A549 (cell line): ENCODE results near the gene MPC1L. TPM values are rescaled to one million over a fixed set of nuclear protein-coding genes. Genes with fewer than 3 reads are reported as not detected.
"Not testable (repeated sequence)": the region's sequence is repeated elsewhere in the genome, so short reads cannot be mapped to it uniquely, and the experiment has no call there.

Experiments
- ATAC-seq, 2 experiments: fragments of 200-7000 bp in 1 of 2; fragments of >200 bp in 1 of 2; cut with Nextera tagmentation in 1 of 2; cut with Tn5 transposase in 1 of 2; 3 replicates each; pipeline versions ENCODE4 v1.8.0 to v1.9.1; 2018 to 2020; ENCODE audit warnings: mild to moderate bottlenecking in 1 of 2, moderate library complexity in 1 of 2
- CTCF ChIA-PET: fragments of 300-600 bp; sonication (Branson Sonifier 250); formaldehyde crosslinking; extraction: SDS; loops from one replicate; lab custom pipeline; 2021; ENCODE audit warnings: antibody characterized with exemption, inconsistent platforms; lab: Yijun Ruan, JAX
- POLR2A ChIA-PET: fragments of 350-600 bp; formaldehyde crosslinking; extraction: SDS; loops from one replicate; lab custom pipeline; 2021; ENCODE audit warnings: antibody characterized with exemption, inconsistent platforms; lab: Yijun Ruan, JAX
- DNase-seq, 2 experiments: peaks; one replicate each; pipeline versions ENCODE4 v3.0.0 to v3.0.0-alpha.2; 2011 to 2016; ENCODE audit warnings: low read depth in 1 of 2, low spot score in 1 of 2
- FAIRE-seq: peaks from 2 replicates; lab custom pipeline; 2011; peaks lifted over from hg19 to GRCh38; lab: Jason Lieb, UNC
- H3K27ac ChIP-seq, 2 experiments: fragments of >200 bp; sonication (Bioruptor Twin); formaldehyde crosslinking; 3 replicates each; pipeline ENCODE4 v1.5.1; 2016 to 2017
- H3K4me1 ChIP-seq: fragments of >200 bp; sonication (Bioruptor Twin); formaldehyde crosslinking; 3 replicates; pipeline ENCODE4 v1.6.1; 2016
- H3K4me2 ChIP-seq: fragments of >200 bp; sonication (Bioruptor Twin); formaldehyde crosslinking; 3 replicates; pipeline ENCODE4 v1.6.1; 2016
- H3K4me3 ChIP-seq: fragments of >200 bp; sonication (Bioruptor Twin); formaldehyde crosslinking; 3 replicates; pipeline ENCODE4 v1.5.1; 2016
- H3K9me3 ChIP-seq: fragments of >200 bp; sonication (Bioruptor Twin); formaldehyde crosslinking; 3 replicates; pipeline ENCODE4 v1.6.1; 2016
- BHLHE40 ChIP-seq: IDR thresholded peaks from 2 replicates; pipeline ENCODE4 v1.6.1; 2012; ENCODE audit warnings: low read depth, low read length, inconsistent platforms
- CHD2 ChIP-seq: fragments of 150-350 bp; IDR thresholded peaks from 2 replicates; pipeline ENCODE4 v1.6.1; 2014; ENCODE audit warnings: low read length; ENCODE audit not compliant: partially characterized antibody
- CHD4 ChIP-seq: fragments of 200-600 bp; sonication (generic); IDR thresholded peaks from 2 replicates; pipeline ENCODE4 v1.6.1; 2016; ENCODE audit warnings: antibody characterized with exemption, mild to moderate bottlenecking, borderline replicate concordance
- EHF ChIP-seq: fragments of 250-450 bp; sonication (Bioruptor Pico); IDR thresholded peaks from 2 replicates; pipeline ENCODE4 v1.5.0; 2020; ENCODE audit warnings: mild to moderate bottlenecking
- EHMT2 ChIP-seq: fragments of 200-600 bp; sonication (generic); IDR thresholded peaks from 2 replicates; pipeline ENCODE4 v1.6.1; 2016; ENCODE audit warnings: antibody characterized with exemption, low read depth, mild to moderate bottlenecking, moderate library complexity
- FOSB ChIP-seq: fragments of 250-450 bp; sonication (Bioruptor Pico); IDR thresholded peaks from 2 replicates; pipeline ENCODE4 v1.5.0; 2020; ENCODE audit warnings: mild to moderate bottlenecking, moderate library complexity
- FOSL2 ChIP-seq, 2 experiments: fragments of 450-650 bp in 1 of 2; fragments of >200 bp in 1 of 2; sonication (Bioruptor Twin) in 1 of 2; formaldehyde crosslinking; IDR thresholded peaks; 2 replicates each; pipeline versions ENCODE4 v1.5.0 to v1.6.1; 2016 to 2020; ENCODE audit warnings: mild to moderate bottlenecking in 1 of 2, moderate library complexity in 1 of 2
- FOXS1 ChIP-seq: fragments of 250-450 bp; sonication (Bioruptor Pico); IDR thresholded peaks from 2 replicates; pipeline ENCODE4 v1.5.0; 2020; ENCODE audit warnings: mild to moderate bottlenecking, moderate library complexity
- HOXB5 ChIP-seq: fragments of 250-450 bp; sonication (Bioruptor Pico); IDR thresholded peaks from 2 replicates; pipeline ENCODE4 v1.5.0; 2020; ENCODE audit warnings: mild to moderate bottlenecking, moderate library complexity
- JUN ChIP-seq, 2 experiments: fragments of >200 bp; sonication (Bioruptor Twin); formaldehyde crosslinking; IDR thresholded peaks; 2 replicates in 1 of 2; 3 replicates in 1 of 2; pipeline ENCODE4 v1.6.1; 2016 to 2017
- POLR2A ChIP-seq: IDR thresholded peaks from 2 replicates; pipeline ENCODE4 v1.6.1; 2012; ENCODE audit warnings: mild to moderate bottlenecking, low read length
- RARB ChIP-seq: fragments of 250-450 bp; sonication (Bioruptor Pico); IDR thresholded peaks from 2 replicates; pipeline ENCODE4 v1.8.0; 2021; ENCODE audit warnings: mild to moderate bottlenecking, moderate library complexity
- RCOR1 ChIP-seq: fragments of 150-350 bp; IDR thresholded peaks from 2 replicates; pipeline ENCODE4 v1.6.1; 2014; ENCODE audit warnings: antibody characterized with exemption, low read length, low read depth
- RFX5 ChIP-seq: fragments of 450-650 bp; IDR thresholded peaks from 2 replicates; pipeline ENCODE4 v1.7.1; 2014; ENCODE audit warnings: antibody characterized with exemption, mild to moderate bottlenecking, moderate library complexity
- ZC3H11A ChIP-seq: fragments of 450-650 bp; IDR thresholded peaks from 2 replicates; pipeline ENCODE4 v1.6.1; 2014; ENCODE audit warnings: antibody characterized with exemption, mild to moderate bottlenecking
- ZFP36 ChIP-seq: fragments of 450-650 bp; IDR thresholded peaks from 2 replicates; pipeline ENCODE4 v1.6.1; 2014; ENCODE audit warnings: borderline replicate concordance; ENCODE audit not compliant: partially characterized antibody
- ZSCAN20 ChIP-seq: fragments of 250-450 bp; sonication (Bioruptor Pico); IDR thresholded peaks from 2 replicates; pipeline ENCODE4 v1.8.0; 2022; ENCODE audit warnings: mild to moderate bottlenecking, moderate library complexity
- whole genome bisulfite sequencing: methylation state at CpG from one replicate; pipeline ENCODE4 v1.1.6; 2017; ENCODE audit errors: missing lambda C conversion rate; 5-methylcytosine and 5-hydroxymethylcytosine counted together
- polyA plus RNA-seq, 4 experiments: library from polyadenylated mRNA; depleted of rRNA in 3 of 4; stranded (reverse); fragments of >200 nt; fragmentation: RNase III in 1 of 4; extraction: RNeasy Plus Mini Kit Qiagen cat#74134 plus additional on column Dnase treatment in 1 of 4; gene quantifications; 2 replicates in 3 of 4; 3 replicates in 1 of 4; pipeline ENCODE4 v1.2.3, GENCODE V29; 2011 to 2017
- TF ChIP-seq, protein P1 (sequence below): IDR thresholded peaks from 2 replicates; pipeline ENCODE4 v1.6.1; 2012
- TF ChIP-seq, protein P2 (sequence below): fragments of 200-600 bp; sonication (generic); IDR thresholded peaks from 2 replicates; pipeline ENCODE4 v1.6.1; 2016; ENCODE audit warnings: antibody characterized with exemption, mild to moderate bottlenecking, moderate library complexity
- TF ChIP-seq, protein P3 (sequence below): IDR thresholded peaks from 2 replicates; pipeline ENCODE4 v1.6.1; 2012; ENCODE audit warnings: low read depth, borderline replicate concordance
- TF ChIP-seq, protein P4 (sequence below): fragments of >200 bp; sonication (Bioruptor Twin); formaldehyde crosslinking; IDR thresholded peaks from 3 replicates; pipeline ENCODE4 v1.6.1; 2016
- TF ChIP-seq, protein P5 (sequence below): fragments of >200 bp; sonication (Bioruptor Twin); formaldehyde crosslinking; IDR thresholded peaks from 2 replicates; pipeline ENCODE4 v1.6.1; 2016

Gene MPC1L
- polyA plus RNA-seq, 2 of the 4 experiments (the other 2 are of a cell fraction) = not detected

DNA sequence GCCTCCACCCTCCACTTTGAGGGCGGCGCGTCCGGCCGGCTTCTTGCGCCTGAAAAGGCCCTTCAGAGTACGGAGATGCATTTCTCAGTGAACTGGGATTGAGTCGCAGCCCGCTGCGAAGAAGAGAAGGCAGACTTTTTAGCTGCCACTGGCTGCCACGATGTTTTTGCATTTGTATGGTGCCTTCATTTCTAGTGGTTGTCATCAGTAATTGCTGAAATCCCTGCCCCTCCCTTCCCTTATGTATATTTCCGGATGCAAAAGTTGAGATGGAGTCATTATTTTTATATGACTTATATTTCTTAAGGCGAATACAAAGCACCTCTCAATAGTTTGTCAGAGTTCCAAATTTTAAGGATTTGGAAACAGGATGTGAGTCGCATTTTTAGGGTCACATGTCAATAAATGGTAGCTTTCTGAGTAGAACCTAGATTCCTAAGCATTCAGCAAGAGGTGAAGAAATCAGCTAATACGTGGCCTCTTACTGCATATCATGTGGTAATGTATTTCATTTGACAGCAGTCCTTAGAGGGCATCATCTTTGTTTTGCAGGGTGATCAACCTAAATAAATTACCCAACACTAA is 41.8 kb upstream of the MPC1L start:
- TF ChIP-seq HOXB5 = no peak
- TF ChIP-seq JUN (IDR thresholded peaks at IDR 0.05) = no peak
- TF ChIP-seq RARB (CRISPR knock-in tag) = no peak
- TF ChIP-seq, protein P1, sequence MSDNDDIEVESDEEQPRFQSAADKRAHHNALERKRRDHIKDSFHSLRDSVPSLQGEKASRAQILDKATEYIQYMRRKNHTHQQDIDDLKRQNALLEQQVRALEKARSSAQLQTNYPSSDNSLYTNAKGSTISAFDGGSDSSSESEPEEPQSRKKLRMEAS = no peak; the same call in 1 of the 2 replicates
- TF ChIP-seq BHLHE40 = no peak
- TF ChIP-seq FOSL2 (IDR thresholded peaks at IDR 0.05) = no peak
- no peak for TF ChIP-seq FOSL2 (CRISPR knock-in tag; IDR thresholded peaks at IDR 0.05)
- TF ChIP-seq ZC3H11A = no peak
- TF ChIP-seq, protein P2, sequence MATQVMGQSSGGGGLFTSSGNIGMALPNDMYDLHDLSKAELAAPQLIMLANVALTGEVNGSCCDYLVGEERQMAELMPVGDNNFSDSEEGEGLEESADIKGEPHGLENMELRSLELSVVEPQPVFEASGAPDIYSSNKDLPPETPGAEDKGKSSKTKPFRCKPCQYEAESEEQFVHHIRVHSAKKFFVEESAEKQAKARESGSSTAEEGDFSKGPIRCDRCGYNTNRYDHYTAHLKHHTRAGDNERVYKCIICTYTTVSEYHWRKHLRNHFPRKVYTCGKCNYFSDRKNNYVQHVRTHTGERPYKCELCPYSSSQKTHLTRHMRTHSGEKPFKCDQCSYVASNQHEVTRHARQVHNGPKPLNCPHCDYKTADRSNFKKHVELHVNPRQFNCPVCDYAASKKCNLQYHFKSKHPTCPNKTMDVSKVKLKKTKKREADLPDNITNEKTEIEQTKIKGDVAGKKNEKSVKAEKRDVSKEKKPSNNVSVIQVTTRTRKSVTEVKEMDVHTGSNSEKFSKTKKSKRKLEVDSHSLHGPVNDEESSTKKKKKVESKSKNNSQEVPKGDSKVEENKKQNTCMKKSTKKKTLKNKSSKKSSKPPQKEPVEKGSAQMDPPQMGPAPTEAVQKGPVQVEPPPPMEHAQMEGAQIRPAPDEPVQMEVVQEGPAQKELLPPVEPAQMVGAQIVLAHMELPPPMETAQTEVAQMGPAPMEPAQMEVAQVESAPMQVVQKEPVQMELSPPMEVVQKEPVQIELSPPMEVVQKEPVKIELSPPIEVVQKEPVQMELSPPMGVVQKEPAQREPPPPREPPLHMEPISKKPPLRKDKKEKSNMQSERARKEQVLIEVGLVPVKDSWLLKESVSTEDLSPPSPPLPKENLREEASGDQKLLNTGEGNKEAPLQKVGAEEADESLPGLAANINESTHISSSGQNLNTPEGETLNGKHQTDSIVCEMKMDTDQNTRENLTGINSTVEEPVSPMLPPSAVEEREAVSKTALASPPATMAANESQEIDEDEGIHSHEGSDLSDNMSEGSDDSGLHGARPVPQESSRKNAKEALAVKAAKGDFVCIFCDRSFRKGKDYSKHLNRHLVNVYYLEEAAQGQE = no peak
- TF ChIP-seq, all 56 proteins: peak for 0

DNA sequence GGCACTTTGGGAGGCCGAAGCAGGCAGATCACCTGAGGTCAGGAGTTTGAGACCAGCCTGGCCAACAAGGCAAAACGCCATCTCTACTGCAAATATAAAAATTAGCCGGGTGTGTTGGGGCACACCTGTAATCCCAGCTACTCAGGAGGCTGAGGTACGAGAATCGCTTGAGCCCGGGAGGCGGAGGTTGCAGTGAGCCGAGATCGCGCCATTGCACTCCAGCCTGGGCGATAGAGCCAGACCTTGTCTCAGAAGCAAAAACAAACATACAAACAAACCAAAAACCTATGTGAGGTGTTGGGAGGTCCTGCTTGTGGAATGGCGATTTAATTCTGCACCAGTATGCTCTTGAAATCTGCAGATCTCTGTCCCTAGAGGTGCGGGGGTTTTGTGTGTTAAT is 41.0 kb upstream of the MPC1L start:
- DNase-seq, FAIRE-seq: not testable (repeated sequence)
- H3K4me2 ChIP-seq = peak overlapping the region; percentile 91

More for the DNA sequence above, 41.8 kb upstream of the MPC1L start:
- H3K27ac ChIP-seq = peak overlapping the region; percentile 80 to 96
- no peaks in the 10 kb centered on the region for H3K9me3 ChIP-seq
- ChIA-PET CTCF (no interaction called here), POLR2A (interaction anchor here (1.0 kb wide), 1 partner anchor 13 kb away, joined by 3 read pairs; no protein-coding TSS in a partner anchor)
- H3K4me1 ChIP-seq = peaks cover 6% of the 10 kb centered on the region; the same call in 2 of the 3 replicates
- FAIRE-seq (no peak), DNase-seq (peak in 1 of 2 experiments; percentile 14), ATAC-seq (peak; percentile 6 to 11; a peak in 2 of 6 replicates)
- WGBS = 4% methylated on average over 9 of the region's 15 CpGs
- peak overlapping the region; percentile 91 for H3K4me2 ChIP-seq
- H3K4me3 ChIP-seq = peak overlapping the region; percentile 87

DNA sequence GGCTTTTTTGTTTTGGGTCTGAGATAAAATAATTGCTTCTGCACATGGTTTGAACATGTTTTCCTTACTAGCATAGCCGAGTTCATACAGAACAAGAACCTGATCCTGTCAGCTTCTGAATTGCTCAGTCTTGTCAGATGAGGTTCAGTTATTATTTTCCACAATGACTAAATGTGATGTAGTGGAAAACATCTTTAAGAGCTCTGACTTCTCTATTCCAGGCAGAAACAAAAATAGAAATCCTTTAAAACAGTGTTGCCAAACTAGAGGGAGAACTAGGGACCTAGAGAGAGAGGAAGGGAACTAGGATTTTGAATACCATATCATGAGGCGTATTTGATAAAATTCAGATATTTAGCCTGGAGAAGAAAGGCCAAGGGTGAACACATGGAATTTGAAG is 40.4 kb upstream of the MPC1L start:
- no peak for DNase-seq
- Histone ChIP-seq H3K4me2 (no peak overlapping the region), H3K9me3 (no peaks in the 10 kb centered on the region), H3K4me1 (peaks cover 12% of the 10 kb centered on the region; the same call in 2 of the 3 replicates), H3K27ac (no peak overlapping the region), H3K4me3 (no peak overlapping the region)
- WGBS = 88% methylated on average over 2 of the region's 2 CpGs
- CTCF ChIA-PET = interaction anchor here (2.0 kb wide), 1 partner anchor 9 kb away, joined by 5 read pairs; no protein-coding TSS in a partner anchor
- FAIRE-seq = no peak
- no peak for ATAC-seq
- POLR2A ChIA-PET = no interaction called here
- no peak for TF ChIP-seq RCOR1
- TF ChIP-seq, protein P3, sequence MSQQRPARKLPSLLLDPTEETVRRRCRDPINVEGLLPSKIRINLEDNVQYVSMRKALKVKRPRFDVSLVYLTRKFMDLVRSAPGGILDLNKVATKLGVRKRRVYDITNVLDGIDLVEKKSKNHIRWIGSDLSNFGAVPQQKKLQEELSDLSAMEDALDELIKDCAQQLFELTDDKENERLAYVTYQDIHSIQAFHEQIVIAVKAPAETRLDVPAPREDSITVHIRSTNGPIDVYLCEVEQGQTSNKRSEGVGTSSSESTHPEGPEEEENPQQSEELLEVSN = no peak
- TF ChIP-seq ZFP36 = no peak
- TF ChIP-seq, protein P4, sequence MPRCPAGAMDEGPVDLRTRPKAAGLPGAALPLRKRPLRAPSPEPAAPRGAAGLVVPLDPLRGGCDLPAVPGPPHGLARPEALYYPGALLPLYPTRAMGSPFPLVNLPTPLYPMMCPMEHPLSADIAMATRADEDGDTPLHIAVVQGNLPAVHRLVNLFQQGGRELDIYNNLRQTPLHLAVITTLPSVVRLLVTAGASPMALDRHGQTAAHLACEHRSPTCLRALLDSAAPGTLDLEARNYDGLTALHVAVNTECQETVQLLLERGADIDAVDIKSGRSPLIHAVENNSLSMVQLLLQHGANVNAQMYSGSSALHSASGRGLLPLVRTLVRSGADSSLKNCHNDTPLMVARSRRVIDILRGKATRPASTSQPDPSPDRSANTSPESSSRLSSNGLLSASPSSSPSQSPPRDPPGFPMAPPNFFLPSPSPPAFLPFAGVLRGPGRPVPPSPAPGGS = no peak
- no peak for TF ChIP-seq EHMT2
- TF ChIP-seq CHD4 = no peak
- no peak for TF ChIP-seq JUN (IDR thresholded peaks at IDR 0.05)
- no peak for TF ChIP-seq POLR2A
- no peak for TF ChIP-seq FOSB
- TF ChIP-seq, protein P5, sequence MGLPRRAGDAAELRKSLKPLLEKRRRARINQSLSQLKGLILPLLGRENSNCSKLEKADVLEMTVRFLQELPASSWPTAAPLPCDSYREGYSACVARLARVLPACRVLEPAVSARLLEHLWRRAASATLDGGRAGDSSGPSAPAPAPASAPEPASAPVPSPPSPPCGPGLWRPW = no peak
- TF ChIP-seq, protein P2 = no peak
- no peak for TF ChIP-seq ZSCAN20
- TF ChIP-seq FOXS1 = no peak
- TF ChIP-seq RFX5 = no peak
- TF ChIP-seq EHF = no peak
- TF ChIP-seq CHD2 = no peak

More for the DNA sequence above, 41.0 kb upstream of the MPC1L start:
- POLR2A ChIA-PET, H3K4me1 ChIP-seq, ATAC-seq, H3K27ac ChIP-seq, H3K9me3 ChIP-seq: not testable (repeated sequence)
- peak overlapping the region; percentile 87; the same call in 2 of the 3 replicates for H3K4me3 ChIP-seq
- CTCF ChIA-PET = interaction anchor here (2.0 kb wide), 1 partner anchor 8 kb away, joined by 5 read pairs; no protein-coding TSS in a partner anchor
- WGBS = 95% methylated on average over 13 of the region's 13 CpGs
